Measurements from ENCODE around the gene HOXB6.

The HOXB6 gene

DNA sequence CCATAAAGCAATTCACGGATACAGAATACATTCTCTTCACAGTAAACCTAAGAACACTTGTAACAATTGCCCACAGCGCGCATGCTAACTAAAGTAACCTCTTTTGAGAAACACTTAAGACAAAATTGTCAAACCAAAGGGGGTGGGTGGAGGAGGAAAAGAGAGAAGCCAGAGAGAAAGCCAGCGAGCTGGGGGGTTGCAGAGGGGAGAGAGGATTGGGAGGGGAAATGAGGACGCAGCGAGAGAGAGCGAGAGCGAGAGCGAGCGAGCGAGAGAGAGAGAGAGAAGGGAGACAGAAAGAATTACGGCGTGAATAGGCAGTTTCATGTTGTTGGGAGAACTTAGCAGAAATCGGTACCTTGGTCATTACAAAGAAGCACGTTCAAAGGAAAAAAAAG lies 7.7 kb upstream of the HOXB6 start:
- H3K4me3 ChIP-seq (ENCODE audit: control insufficient read depth in 1 of 7, extremely low read depth in 1 of 7, insufficient read depth in 4 of 7, low read depth in 2 of 7, low read length in 6 of 7): peak overlapping the region in 6 of 7 experiments; percentile 8 to 85 (median 58)
- peaks cover 14 to 98% (median 55%) of the 10 kb centered on the region in 5 experiments for H3K27me3 ChIP-seq (replicated peaks in 2 of 5; ENCODE audit: control insufficient read depth in 4 of 5, insufficient read depth in 5 of 5, low read length in 4 of 5)
- WGBS (ENCODE audit: insufficient coverage): 0% methylated on average over 11 of the region's 15 CpGs
- ChIA-PET POLR2A (no interaction called here), CTCF (interaction anchor here (0.9 to 1.4 kb wide), 5 partner anchors 13 to 170 kb away, joined by 4 to 9 read pairs (median 4); no protein-coding TSS in a partner anchor)
- DNase-seq: peak in 2 of 3 donors; percentile 69 to 78
- H3K9me3 ChIP-seq (ENCODE audit: control extremely low read depth in 1 of 5, control insufficient read depth in 4 of 5, insufficient read depth in 2 of 5, low read depth in 1 of 5, low read length in 4 of 5): no peaks in the 10 kb centered on the region
- peaks cover 0 to 49% (median 45%) of the 10 kb centered on the region in 4 experiments for H3K4me1 ChIP-seq (ENCODE audit: control extremely low read depth in 1 of 4, control insufficient read depth in 4 of 4, insufficient read depth in 4 of 4, low read length in 3 of 4)
- no peaks in the 10 kb centered on the region for H3K36me3 ChIP-seq (ENCODE audit: control insufficient read depth in 4 of 4, insufficient read depth in 4 of 4, low read length in 3 of 4)
- H3K27ac ChIP-seq (ENCODE audit: insufficient read depth in 1 of 2, low read depth in 1 of 2, low read length in 2 of 2, poor library complexity in 1 of 2, severe bottlenecking in 2 of 2): no peak overlapping the region

DNA sequence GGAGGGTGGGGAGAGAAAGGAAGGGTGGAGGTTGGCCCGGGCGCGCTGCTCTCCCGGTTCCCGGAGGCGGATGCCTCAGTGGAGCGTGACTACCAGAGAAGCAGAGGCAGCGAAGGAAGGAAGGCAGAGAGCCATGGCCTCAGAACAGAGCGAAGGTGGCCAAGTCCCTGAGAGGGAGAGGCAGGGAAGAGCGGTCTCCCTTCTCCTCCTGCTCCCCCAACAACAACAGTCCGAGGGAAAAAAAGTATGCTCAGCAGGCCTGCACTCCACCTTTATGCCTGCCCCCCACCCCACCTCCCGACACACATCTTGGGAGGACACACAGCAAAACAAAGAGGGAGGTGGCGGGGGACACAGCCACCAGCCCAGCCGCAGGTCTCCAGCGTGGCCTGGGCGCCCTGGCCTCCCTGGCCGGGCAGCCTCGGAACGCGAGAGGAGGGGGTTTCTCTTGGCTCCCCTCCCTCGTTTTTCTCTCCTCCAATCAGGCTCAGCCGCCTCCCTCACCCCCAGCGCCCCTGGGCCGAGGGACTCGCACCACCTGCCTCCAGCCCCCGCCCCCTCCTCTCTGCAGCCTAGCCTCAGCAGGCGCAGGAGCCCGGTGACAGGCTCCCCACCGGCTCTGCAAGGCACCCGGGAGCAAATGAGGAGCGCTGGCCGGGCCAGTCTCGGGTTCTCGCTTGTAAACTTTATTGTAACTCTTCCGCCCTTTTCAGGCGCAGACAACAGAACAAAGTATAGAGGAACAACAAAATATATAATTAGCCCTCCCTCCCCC lies 7.1 kb upstream of the HOXB6 start:
- no peak overlapping the region for H3K27ac ChIP-seq (ENCODE audit: insufficient read depth in 1 of 2, low read depth in 1 of 2, low read length in 2 of 2, poor library complexity in 1 of 2, severe bottlenecking in 2 of 2)
- no peak for DNase-seq
- H3K27me3 ChIP-seq (replicated peaks in 2 of 5; ENCODE audit: control insufficient read depth in 4 of 5, insufficient read depth in 5 of 5, low read length in 4 of 5): peaks cover 14 to 98% (median 54%) of the 10 kb centered on the region in 5 experiments
- CTCF ChIA-PET: interaction anchor here (1.4 kb wide), 1 partner anchor 77 kb away, joined by 4 read pairs; no protein-coding TSS in a partner anchor
- peak overlapping the region in 6 of 7 experiments; percentile 27 to 85 (median 68) for H3K4me3 ChIP-seq (ENCODE audit: control insufficient read depth in 1 of 7, extremely low read depth in 1 of 7, insufficient read depth in 4 of 7, low read depth in 2 of 7, low read length in 6 of 7)
- peaks cover 0 to 48% (median 45%) of the 10 kb centered on the region in 4 experiments for H3K4me1 ChIP-seq (ENCODE audit: control extremely low read depth in 1 of 4, control insufficient read depth in 4 of 4, insufficient read depth in 4 of 4, low read length in 3 of 4)
- no peaks in the 10 kb centered on the region for H3K36me3 ChIP-seq (ENCODE audit: control insufficient read depth in 4 of 4, insufficient read depth in 4 of 4, low read length in 3 of 4)
- POLR2A ChIA-PET: no interaction called here
- 1% methylated on average over 21 of the region's 36 CpGs for WGBS (ENCODE audit: insufficient coverage)
- no peaks in the 10 kb centered on the region for H3K9me3 ChIP-seq (ENCODE audit: control extremely low read depth in 1 of 5, control insufficient read depth in 4 of 5, insufficient read depth in 2 of 5, low read depth in 1 of 5, low read length in 4 of 5)

- Histone ChIP-seq H3K4me3 (ENCODE audit: control insufficient read depth in 1 of 7, extremely low read depth in 1 of 7, insufficient read depth in 4 of 7, low read depth in 2 of 7, low read length in 6 of 7) (peak overlapping the region; percentile 23 to 85 (median 64)), H3K9me3 (ENCODE audit: control extremely low read depth in 1 of 5, control insufficient read depth in 4 of 5, insufficient read depth in 2 of 5, low read depth in 1 of 5, low read length in 4 of 5) (no peaks in the 10 kb centered on the region), H3K4me1 (ENCODE audit: control extremely low read depth in 1 of 4, control insufficient read depth in 4 of 4, insufficient read depth in 4 of 4, low read length in 3 of 4) (peaks cover 0 to 48% (median 45%) of the 10 kb centered on the region in 4 experiments), H3K27me3 (replicated peaks in 2 of 5; ENCODE audit: control insufficient read depth in 4 of 5, insufficient read depth in 5 of 5, low read length in 4 of 5) (peaks cover 18 to 96% (median 50%) of the 10 kb centered on the region in 5 experiments), H3K36me3 (ENCODE audit: control insufficient read depth in 4 of 4, insufficient read depth in 4 of 4, low read length in 3 of 4) (no peaks in the 10 kb centered on the region), H3K27ac (ENCODE audit: insufficient read depth in 1 of 2, low read depth in 1 of 2, low read length in 2 of 2, poor library complexity in 1 of 2, severe bottlenecking in 2 of 2) (no peak overlapping the region)
- 1% methylated on average over 18 of the region's 22 CpGs for WGBS (ENCODE audit: insufficient coverage)
- ChIA-PET CTCF (no interaction called here), POLR2A (no interaction called here)
- DNase-seq: no peak
Observed at GRCh38 chr17:48611213-48611612, 6.4 kb upstream of the HOXB6 start.

DNA sequence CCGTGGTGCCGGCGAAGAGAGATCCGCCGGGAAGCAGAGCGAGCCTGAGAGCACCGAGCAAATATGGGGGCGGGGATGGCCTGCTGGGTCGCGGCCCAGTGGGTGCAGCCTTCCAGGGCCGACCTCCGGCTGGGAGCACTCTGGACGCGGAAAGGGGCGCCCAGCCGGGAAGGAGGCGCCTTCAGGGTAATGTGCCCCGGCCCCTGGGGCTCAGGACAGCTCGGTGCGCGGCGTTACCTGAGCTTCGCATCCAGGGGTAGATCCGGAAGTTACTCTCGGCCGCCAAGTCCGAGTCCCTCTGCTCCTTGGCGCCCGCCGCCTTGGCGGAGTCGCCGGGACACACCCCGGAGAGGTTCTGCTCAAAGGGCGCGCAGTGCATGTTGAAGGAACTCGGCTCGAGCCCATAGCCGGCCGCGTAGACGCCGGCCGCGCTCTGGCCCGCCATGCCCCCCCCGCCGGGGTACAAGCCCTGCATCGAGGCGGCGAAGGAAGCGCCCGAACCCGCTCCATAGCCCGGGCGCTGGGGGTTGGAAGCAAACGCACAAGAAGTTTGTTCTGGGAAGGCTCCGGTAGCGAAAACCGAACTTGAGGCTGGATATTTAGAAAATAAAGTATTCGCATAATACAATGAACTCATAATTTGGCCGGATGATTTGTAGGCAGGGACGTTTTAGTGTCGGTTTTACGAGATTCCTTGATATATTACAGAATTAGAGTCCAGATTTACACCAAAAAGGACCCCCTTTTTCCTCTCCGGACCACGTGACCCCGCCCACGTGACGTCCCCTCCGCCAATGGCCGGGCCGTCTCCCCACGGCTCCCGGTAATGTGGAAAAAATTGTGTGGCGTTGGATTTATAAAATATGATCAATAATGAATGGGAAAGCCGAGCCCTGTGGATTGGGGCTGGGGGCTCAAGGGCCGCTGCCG lies 5.8 kb upstream of the HOXB6 start, which contains the start of gene HOXB7:
TSS of gene HOXB7 (minus strand) at position 736 of the 930 bp plus-strand sequence. CDS start at position 637, 99 bp downstream.
- CTCF ChIA-PET: interaction anchor here (0.8 to 1.7 kb wide), 4 partner anchors 8 to 15 kb away, joined by 3 to 7 read pairs (median 4); partner anchors contain the start of gene HOXB9
- Histone ChIP-seq H3K4me1 (ENCODE audit: control extremely low read depth in 1 of 4, control insufficient read depth in 4 of 4, insufficient read depth in 4 of 4, low read length in 3 of 4) (peaks cover 0 to 48% (median 45%) of the 10 kb centered on the region in 4 experiments), H3K27ac (ENCODE audit: insufficient read depth in 1 of 2, low read depth in 1 of 2, low read length in 2 of 2, poor library complexity in 1 of 2, severe bottlenecking in 2 of 2) (peak within 1 kb of the TSS in 1 of 2 experiments; percentile 61), H3K9me3 (ENCODE audit: control extremely low read depth in 1 of 5, control insufficient read depth in 4 of 5, insufficient read depth in 2 of 5, low read depth in 1 of 5, low read length in 4 of 5) (no peaks in the 10 kb centered on the region), H3K27me3 (replicated peaks in 2 of 5; ENCODE audit: control insufficient read depth in 4 of 5, insufficient read depth in 5 of 5, low read length in 4 of 5) (peaks cover 21 to 93% (median 43%) of the 10 kb centered on the region in 5 experiments), H3K36me3 (ENCODE audit: control insufficient read depth in 4 of 4, insufficient read depth in 4 of 4, low read length in 3 of 4) (no peaks in the 10 kb centered on the region), H3K4me3 (ENCODE audit: control insufficient read depth in 1 of 7, extremely low read depth in 1 of 7, insufficient read depth in 4 of 7, low read depth in 2 of 7, low read length in 6 of 7) (peak within 1 kb of the TSS; percentile 43 to 85 (median 68))
- POLR2A ChIA-PET: no interaction called here
- WGBS (ENCODE audit: insufficient coverage): under 1% methylated on average over 55 of the region's 79 CpGs
- no peak for DNase-seq

DNA sequence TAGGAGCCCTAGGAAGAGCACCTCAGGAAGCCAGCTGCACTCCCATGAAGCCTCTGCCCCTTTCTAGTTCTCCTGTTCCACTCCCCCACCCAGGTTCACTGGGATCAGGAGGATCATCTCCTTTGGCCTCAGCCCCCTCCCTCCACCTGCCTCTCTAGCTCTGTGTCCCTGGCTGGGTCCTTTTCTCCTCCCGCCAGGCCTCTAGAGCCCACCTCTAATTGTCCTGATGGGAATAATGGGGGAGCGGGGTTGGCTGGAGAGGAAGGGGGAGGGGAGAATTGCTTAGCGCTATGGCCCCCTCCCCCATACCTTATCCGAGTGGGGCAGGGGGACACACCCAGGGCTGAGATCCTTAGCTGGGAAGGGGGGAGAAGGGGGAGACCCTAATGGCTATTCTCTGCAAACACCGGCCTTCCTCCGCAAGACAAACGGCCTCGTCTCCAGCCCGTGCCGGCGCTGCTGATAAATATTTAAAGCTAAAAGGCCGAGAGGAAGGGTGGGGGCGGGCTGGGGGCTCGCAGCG lies 5.0 kb upstream of the HOXB6 start:
- ChIA-PET POLR2A (no interaction called here), CTCF (interaction anchor here (0.8 to 1.7 kb wide), 4 partner anchors 9 to 16 kb away, joined by 3 to 7 read pairs (median 4); partner anchors contain the start of gene HOXB9)
- Histone ChIP-seq H3K4me3 (ENCODE audit: control insufficient read depth in 1 of 7, extremely low read depth in 1 of 7, insufficient read depth in 4 of 7, low read depth in 2 of 7, low read length in 6 of 7) (peak overlapping the region; percentile 43 to 85 (median 68)), H3K27me3 (replicated peaks in 2 of 5; ENCODE audit: control insufficient read depth in 4 of 5, insufficient read depth in 5 of 5, low read length in 4 of 5) (peaks cover 15 to 90% (median 36%) of the 10 kb centered on the region in 5 experiments), H3K9me3 (ENCODE audit: control extremely low read depth in 1 of 5, control insufficient read depth in 4 of 5, insufficient read depth in 2 of 5, low read depth in 1 of 5, low read length in 4 of 5) (no peaks in the 10 kb centered on the region), H3K27ac (ENCODE audit: insufficient read depth in 1 of 2, low read depth in 1 of 2, low read length in 2 of 2, poor library complexity in 1 of 2, severe bottlenecking in 2 of 2) (no peak overlapping the region), H3K36me3 (ENCODE audit: control insufficient read depth in 4 of 4, insufficient read depth in 4 of 4, low read length in 3 of 4) (no peaks in the 10 kb centered on the region), H3K4me1 (ENCODE audit: control extremely low read depth in 1 of 4, control insufficient read depth in 4 of 4, insufficient read depth in 4 of 4, low read length in 3 of 4) (peaks cover 0 to 48% (median 43%) of the 10 kb centered on the region in 4 experiments)
- no peak for DNase-seq
- 2% methylated on average over 10 of the region's 15 CpGs for WGBS (ENCODE audit: insufficient coverage)

- peaks cover 12 to 87% (median 30%) of the 10 kb centered on the region in 5 experiments for H3K27me3 ChIP-seq (replicated peaks in 2 of 5; ENCODE audit: control insufficient read depth in 4 of 5, insufficient read depth in 5 of 5, low read length in 4 of 5)
- peaks cover 0 to 48% (median 38%) of the 10 kb centered on the region in 4 experiments for H3K4me1 ChIP-seq (ENCODE audit: control extremely low read depth in 1 of 4, control insufficient read depth in 4 of 4, insufficient read depth in 4 of 4, low read length in 3 of 4)
- no peak overlapping the region for H3K4me3 ChIP-seq (ENCODE audit: control insufficient read depth in 1 of 7, extremely low read depth in 1 of 7, insufficient read depth in 4 of 7, low read depth in 2 of 7, low read length in 6 of 7)
- no peaks in the 10 kb centered on the region for H3K9me3 ChIP-seq (ENCODE audit: control extremely low read depth in 1 of 5, control insufficient read depth in 4 of 5, insufficient read depth in 2 of 5, low read depth in 1 of 5, low read length in 4 of 5)
- ChIA-PET POLR2A (no interaction called here), CTCF (interaction anchor here (1.4 to 2.1 kb wide), 3 partner anchors 8 to 20 kb away, joined by 3 to 7 read pairs (median 6); no protein-coding TSS in a partner anchor)
- H3K27ac ChIP-seq (ENCODE audit: insufficient read depth in 1 of 2, low read depth in 1 of 2, low read length in 2 of 2, poor library complexity in 1 of 2, severe bottlenecking in 2 of 2): no peak overlapping the region
- no peaks in the 10 kb centered on the region for H3K36me3 ChIP-seq (ENCODE audit: control insufficient read depth in 4 of 4, insufficient read depth in 4 of 4, low read length in 3 of 4)
- DNase-seq: no peak
Observed at GRCh38 chr17:48609033-48609432, 4.2 kb upstream of the HOXB6 start.

Data from common myeloid progenitor, CD34-positive (primary cell).